AG09319 (cell line): ENCODE data around the gene NPHS1.

Experiments
- DNase-seq: peaks from one replicate; pipeline ENCODE4 v3.0.0-alpha.2; 2010; ENCODE audit warnings: low read depth; ENCODE audit errors: extremely low read depth
- TF ChIP-seq, protein P1 (sequence below): IDR thresholded peaks from 2 replicates; pipeline ENCODE4 v1.5.1; 2011; ENCODE audit warnings: low read depth, mild to moderate bottlenecking, inconsistent platforms, low read length, moderate library complexity

NPHS1 gene

DNA sequence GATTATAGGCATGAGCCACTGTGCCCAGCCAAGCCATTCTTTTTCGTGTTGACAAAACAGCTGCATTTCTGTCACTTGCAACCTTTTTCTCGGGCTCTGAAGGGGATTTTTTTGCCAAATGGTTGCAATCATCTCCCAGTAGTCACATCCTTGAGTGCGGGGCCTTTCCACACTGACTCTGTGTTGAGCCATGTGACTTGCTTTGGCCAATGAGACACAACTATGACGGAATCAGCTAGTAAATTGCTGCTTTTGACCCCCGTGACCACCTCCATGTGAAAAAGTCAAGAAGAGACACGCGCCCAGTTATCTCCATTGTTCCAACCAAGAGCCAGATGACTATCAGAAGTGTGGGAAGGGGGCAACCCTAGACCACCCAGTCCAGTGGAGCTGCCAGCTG is 18.3 kb downstream of the NPHS1 start:
- no peak for DNase-seq
- TF ChIP-seq, protein P1, sequence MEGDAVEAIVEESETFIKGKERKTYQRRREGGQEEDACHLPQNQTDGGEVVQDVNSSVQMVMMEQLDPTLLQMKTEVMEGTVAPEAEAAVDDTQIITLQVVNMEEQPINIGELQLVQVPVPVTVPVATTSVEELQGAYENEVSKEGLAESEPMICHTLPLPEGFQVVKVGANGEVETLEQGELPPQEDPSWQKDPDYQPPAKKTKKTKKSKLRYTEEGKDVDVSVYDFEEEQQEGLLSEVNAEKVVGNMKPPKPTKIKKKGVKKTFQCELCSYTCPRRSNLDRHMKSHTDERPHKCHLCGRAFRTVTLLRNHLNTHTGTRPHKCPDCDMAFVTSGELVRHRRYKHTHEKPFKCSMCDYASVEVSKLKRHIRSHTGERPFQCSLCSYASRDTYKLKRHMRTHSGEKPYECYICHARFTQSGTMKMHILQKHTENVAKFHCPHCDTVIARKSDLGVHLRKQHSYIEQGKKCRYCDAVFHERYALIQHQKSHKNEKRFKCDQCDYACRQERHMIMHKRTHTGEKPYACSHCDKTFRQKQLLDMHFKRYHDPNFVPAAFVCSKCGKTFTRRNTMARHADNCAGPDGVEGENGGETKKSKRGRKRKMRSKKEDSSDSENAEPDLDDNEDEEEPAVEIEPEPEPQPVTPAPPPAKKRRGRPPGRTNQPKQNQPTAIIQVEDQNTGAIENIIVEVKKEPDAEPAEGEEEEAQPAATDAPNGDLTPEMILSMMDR = no peak

DNA sequence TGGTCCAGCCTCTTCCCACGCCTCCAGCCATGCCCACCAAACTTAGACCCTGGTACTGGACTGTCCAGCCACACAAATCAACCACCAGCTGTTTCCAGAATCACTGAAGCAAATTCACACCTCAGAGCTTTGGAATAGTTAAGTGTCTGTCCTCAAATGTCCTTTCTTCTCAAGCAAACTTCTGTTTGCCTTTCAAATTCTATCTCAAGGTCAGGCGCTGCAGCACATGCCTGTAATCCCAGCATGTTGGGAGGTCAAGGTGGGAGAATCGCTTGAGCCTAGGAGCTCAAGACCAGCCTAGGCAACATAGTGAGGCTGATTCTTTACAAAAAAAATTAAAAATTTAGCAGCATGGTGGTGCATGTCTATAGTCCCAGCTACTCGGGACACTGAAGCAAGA is 20.2 kb downstream of the NPHS1 start:
- TF ChIP-seq, protein P1 = no peak
- no peak for DNase-seq

DNA sequence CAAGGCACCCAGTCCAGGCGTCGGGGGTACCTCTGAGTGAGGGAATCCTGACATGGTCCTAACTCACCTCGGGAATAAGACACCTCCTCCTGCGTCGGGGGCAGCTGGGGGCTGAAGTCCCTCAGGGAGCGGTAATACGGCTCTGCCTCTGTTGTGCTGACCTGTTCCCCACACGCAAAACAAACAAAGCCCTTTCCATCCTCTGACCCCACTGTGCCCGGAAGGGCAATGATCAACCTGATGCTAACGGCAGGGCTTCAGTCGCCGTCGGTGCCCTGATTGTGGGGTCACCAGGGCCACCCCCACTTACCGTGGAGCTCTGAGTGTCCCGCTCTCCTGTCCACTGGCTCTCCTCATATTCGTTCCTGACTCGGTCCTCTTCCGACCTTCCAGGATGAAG is 21.3 kb downstream of the NPHS1 start:
- no peak for DNase-seq
- TF ChIP-seq, protein P1 = no peak

DNA sequence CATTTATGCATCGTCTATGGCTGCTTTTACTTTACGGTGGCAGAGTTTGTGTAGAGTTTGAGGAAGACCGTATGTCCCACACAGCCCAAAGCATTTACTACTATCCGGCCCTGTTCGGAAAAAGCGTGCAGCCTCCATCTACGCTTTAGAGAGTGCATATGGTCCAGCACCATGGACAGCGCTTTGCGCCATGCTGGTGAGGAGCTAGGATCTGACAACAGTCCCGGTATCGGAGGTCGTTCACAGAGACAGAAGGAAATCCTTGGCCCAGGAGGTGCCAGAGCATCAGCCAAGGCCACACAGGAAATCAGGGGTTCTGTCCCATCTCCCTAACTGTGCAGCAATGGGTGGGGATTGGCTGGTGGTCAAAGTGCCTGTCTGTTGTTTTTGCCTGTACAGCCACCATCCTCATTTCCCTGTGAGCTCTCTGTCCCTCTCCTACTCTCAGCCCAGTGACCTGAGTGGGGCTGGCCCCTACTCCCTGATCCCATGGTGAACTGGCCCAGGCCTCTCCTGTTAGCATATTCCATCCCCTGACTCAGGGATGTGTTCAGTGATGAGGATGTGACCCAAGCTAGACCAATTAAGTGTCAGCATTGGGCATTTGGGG is 23.5 kb downstream of the NPHS1 start:
- TF ChIP-seq, protein P1 = no peak
- no peak for DNase-seq

DNA sequence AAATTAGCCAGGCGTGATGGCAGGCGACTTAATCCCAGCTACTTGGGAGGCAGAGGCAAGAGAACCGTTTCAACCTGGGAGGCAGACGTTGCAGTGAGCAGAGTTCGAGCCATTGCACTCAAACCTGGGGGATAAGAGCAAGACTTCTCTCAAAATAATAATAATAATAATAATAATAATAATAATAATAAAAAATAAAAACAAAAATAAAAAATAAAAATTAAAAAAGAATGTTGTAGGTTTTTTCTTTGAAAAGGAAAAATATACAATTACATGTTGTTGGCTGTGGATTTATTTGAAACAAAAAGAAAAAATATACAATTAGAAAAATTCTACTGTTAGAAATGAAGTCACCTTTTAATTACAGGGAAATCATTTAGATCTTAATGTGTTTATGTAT is 28.2 kb downstream of the NPHS1 start:
- TF ChIP-seq, protein P1 = no peak
- DNase-seq = no peak

DNA sequence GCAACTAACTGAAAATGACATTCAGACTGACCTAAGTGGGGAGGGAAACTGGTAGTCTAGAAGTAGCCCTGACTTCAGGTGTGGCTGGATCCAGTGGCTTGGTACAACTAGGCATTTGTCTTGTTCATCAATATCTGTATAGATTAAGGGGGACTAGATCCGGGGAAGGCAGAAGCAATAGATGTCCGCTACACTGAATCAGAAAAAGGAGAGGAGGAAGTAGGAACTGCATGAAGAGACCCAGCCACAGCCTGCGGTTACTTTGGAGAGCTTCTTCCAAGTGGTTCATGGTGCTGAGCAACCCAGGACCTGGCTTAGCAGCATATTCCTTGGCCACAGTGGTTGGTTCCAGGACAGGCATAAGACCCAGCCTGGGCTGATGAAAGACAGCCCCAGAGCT is 29.7 kb downstream of the NPHS1 start:
- no peak for DNase-seq
- TF ChIP-seq, protein P1 = no peak

DNA sequence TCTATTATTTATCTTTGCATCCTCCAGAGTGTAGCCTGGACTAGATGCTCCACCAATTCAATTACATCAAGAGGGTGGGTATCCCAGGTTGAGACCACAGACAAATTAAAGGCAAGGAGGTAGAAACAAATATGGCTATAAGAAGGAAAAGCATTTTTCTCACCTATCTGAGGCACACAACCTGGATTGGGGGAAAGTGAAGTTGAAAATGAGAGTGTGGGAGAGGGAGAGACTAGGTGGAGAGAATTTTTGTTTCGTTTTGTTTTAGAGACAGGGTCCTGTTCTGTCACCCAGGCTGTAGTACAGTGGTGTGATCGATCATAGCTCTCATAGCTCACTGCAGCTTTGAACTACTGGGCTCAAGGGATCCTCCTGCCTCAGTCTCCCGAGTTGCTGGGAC is 33.9 kb downstream of the NPHS1 start:
- TF ChIP-seq, protein P1 = no peak
- DNase-seq = no peak
